Fibroblast of skin of left biceps (primary cell): Measurements from ENCODE around the gene GPR176.

Source experiments
- DNase-seq, 2 experiments: peaks; one replicate each; pipeline ENCODE4 v3.0.0-alpha.2; 2013; ENCODE audit warnings: low read depth in 2 of 2

GPR176 gene

GRCh38 chr15:39784125-39784524, 135.9 kb downstream of the GPR176 start:
- DNase-seq: no peak

- no peak for DNase-seq
Observed at GRCh38 chr15:39783244-39783820, 136.7 kb downstream of the GPR176 start.

- DNase-seq: peak; percentile 94
Observed at GRCh38 chr15:39782441-39783138, 137.5 kb downstream of the GPR176 start, which contains the start of gene FSIP1. FSIP1 (minus strand) TSS chr15:39782841; CDS start chr15:39776524, 6,317 bp downstream.

GRCh38 chr15:39781967-39782302, 138.1 kb downstream of the GPR176 start:
- no peak for DNase-seq

- DNase-seq: no peak
Observed at GRCh38 chr15:39781147-39781966, 138.7 kb downstream of the GPR176 start.

- DNase-seq: no peak
Observed at GRCh38 chr15:39778021-39778420, 142.0 kb downstream of the GPR176 start.

- DNase-seq: no peak
Observed at GRCh38 chr15:39777496-39777895, 142.6 kb downstream of the GPR176 start.

GRCh38 chr15:39776068-39776467, 144.0 kb downstream of the GPR176 start:
- DNase-seq: no peak

- no peak for DNase-seq
Observed at GRCh38 chr15:39774688-39775267, 145.3 kb downstream of the GPR176 start.

GRCh38 chr15:39770748-39771689, 149.0 kb downstream of the GPR176 start:
- DNase-seq: peak in 1 of 2 experiments; percentile 37

- DNase-seq: no peak
Observed at GRCh38 chr15:39767921-39768320, 152.1 kb downstream of the GPR176 start.

- DNase-seq: no peak
Observed at GRCh38 chr15:39761006-39761405, 159.1 kb downstream of the GPR176 start.

- peak; percentile 55 to 63 for DNase-seq
Observed at GRCh38 chr15:39756806-39757522, 163.1 kb downstream of the GPR176 start.

GRCh38 chr15:39752991-39753390, 167.1 kb downstream of the GPR176 start:
- DNase-seq: no peak

- no peak for DNase-seq
Observed at GRCh38 chr15:39752246-39752645, 167.8 kb downstream of the GPR176 start.
